A673 (cell line): Measurements from ENCODE around the gene LTC4S. TPM values are rescaled to one million over a fixed set of nuclear protein-coding genes. Genes with fewer than 3 reads are reported as not detected.

ENCODE experiments used
- BruUV-seq: library from RNA; stranded (reverse); fragments of 400-500 nt; replicated peaks from 2 replicates; lab custom pipeline; 2021; lab: Mats Ljungman, UMichigan
- CTCF ChIA-PET: fragments of 300-600 bp; sonication (Branson Sonifier 250); formaldehyde crosslinking; loops from one replicate; lab custom pipeline; 2022; ENCODE audit warnings: antibody characterized with exemption; lab: Charles Lee
- POLR2A ChIA-PET: fragments of 300-600 bp; sonication (Branson Sonifier 250); formaldehyde crosslinking; loops from one replicate; lab custom pipeline; 2022; ENCODE audit warnings: antibody characterized with exemption; ENCODE audit not compliant: low non-redundant PET; lab: Charles Lee
- DNase-seq: peaks from one replicate; pipeline ENCODE4 v3.0.0-alpha.2; 2015; ENCODE audit warnings: low spot score
- H3K27ac ChIP-seq: fragments of 200-600 bp; sonication (generic); 2 replicates; pipeline ENCODE4 v1.5.1; 2016; ENCODE audit warnings: mixed run types, low read depth, mild to moderate bottlenecking, mixed read lengths, antibody characterized with exemption, low read length; ENCODE audit not compliant: poor library complexity, severe bottlenecking
- H3K27me3 ChIP-seq: fragments of 200-600 bp; sonication (generic); replicated peaks from 2 replicates; pipeline ENCODE4 v1.6.1; 2017; ENCODE audit warnings: mixed run types, low read depth, mild to moderate bottlenecking, mixed read lengths, antibody characterized with exemption, low read length; ENCODE audit not compliant: insufficient read depth, poor library complexity
- H3K36me3 ChIP-seq: fragments of 200-600 bp; sonication (generic); 2 replicates; pipeline ENCODE4 v1.6.1; 2016; ENCODE audit warnings: mixed run types, mild to moderate bottlenecking, mixed read lengths, antibody characterized with exemption, low read length; ENCODE audit not compliant: insufficient read depth, poor library complexity, severe bottlenecking
- H3K4me1 ChIP-seq: fragments of 200-600 bp; sonication (generic); 2 replicates; pipeline ENCODE4 v1.6.1; 2017; ENCODE audit warnings: mixed run types, mild to moderate bottlenecking, mixed read lengths, antibody characterized with exemption, low read length; ENCODE audit not compliant: insufficient read depth, poor library complexity, severe bottlenecking
- H3K4me3 ChIP-seq: fragments of 200-600 bp; sonication (generic); 2 replicates; pipeline ENCODE4 v1.5.1; 2016; ENCODE audit warnings: low read depth, mixed run types, mild to moderate bottlenecking, mixed read lengths, low read length; ENCODE audit not compliant: poor library complexity, severe bottlenecking
- H3K9me3 ChIP-seq: fragments of 200-600 bp; sonication (generic); 2 replicates; pipeline ENCODE4 v1.6.1; 2016; ENCODE audit warnings: mixed run types, low read depth, mild to moderate bottlenecking, mixed read lengths, antibody characterized with exemption, low read length; ENCODE audit not compliant: poor library complexity, severe bottlenecking
- CTCF ChIP-seq: fragments of 300-800, 200-600 bp; sonication (generic); conservative IDR thresholded peaks from 2 replicates; pipeline ENCODE4 v1.5.1; 2017; ENCODE audit warnings: low read depth, mild to moderate bottlenecking, antibody characterized with exemption, low read length, moderate library complexity, mixed read lengths
- EZH2 ChIP-seq: fragments of 200-600 bp; sonication (generic); IDR thresholded peaks from 2 replicates; pipeline ENCODE4 v1.6.1; 2017; ENCODE audit warnings: borderline replicate concordance, low read depth, mild to moderate bottlenecking, mixed read lengths, antibody characterized with exemption, low read length; ENCODE audit not compliant: poor library complexity, severe bottlenecking
- intact Hi-C: fragments of 100-400 bp; cut with micrococcal nuclease; formaldehyde crosslinking; loops from one replicate; pipeline ENCODE4 v1.10.0; 2022; ENCODE audit not compliant: unreplicated experiment
- total RNA-seq: library from RNA; stranded (reverse); gene quantifications from 2 replicates; pipeline ENCODE4 v1.2.3, GENCODE V29; 2021

The LTC4S gene
- total RNA-seq, 1 experiment from 2014 or later, result 0.58 TPM

- Histone ChIP-seq H3K27ac (no peak overlapping the region), H3K9me3 (no peaks in the 10 kb centered on the region), H3K4me3 (no peak overlapping the region), H3K4me1 (no peaks in the 10 kb centered on the region), H3K27me3 (no peaks in the 10 kb centered on the region), H3K36me3 (peaks cover 16% of the 10 kb centered on the region)
- TF ChIP-seq EZH2 (no peak), CTCF (no peak)
- BruUV-seq, result no TSS peak
- no peak for DNase-seq
- POLR2A ChIA-PET, result no interaction called here
- intact Hi-C loops, result no loop called here
- CTCF ChIA-PET, result no interaction called here
Observed at GRCh38 chr5:179778591-179778990, 15.2 kb upstream of the LTC4S start.

GRCh38 chr5:179779826-179780225 lies 14.0 kb upstream of the LTC4S start:
- Histone ChIP-seq H3K4me3 (no peak overlapping the region), H3K4me1 (no peaks in the 10 kb centered on the region), H3K36me3 (peaks cover 5% of the 10 kb centered on the region), H3K9me3 (no peaks in the 10 kb centered on the region), H3K27me3 (no peaks in the 10 kb centered on the region), H3K27ac (no peak overlapping the region)
- intact Hi-C loops, result no loop called here
- no peak for TF ChIP-seq CTCF
- no peak for TF ChIP-seq EZH2
- CTCF ChIA-PET, result no interaction called here
- BruUV-seq, result no TSS peak
- no peak for DNase-seq
- POLR2A ChIA-PET, result no interaction called here

GRCh38 chr5:179780362-179780761 lies 13.4 kb upstream of the LTC4S start:
- Histone ChIP-seq H3K4me1 (no peaks in the 10 kb centered on the region), H3K36me3 (peaks cover 4% of the 10 kb centered on the region), H3K9me3 (no peaks in the 10 kb centered on the region), H3K27ac (no peak overlapping the region), H3K4me3 (no peak overlapping the region), H3K27me3 (no peaks in the 10 kb centered on the region)
- BruUV-seq, result no TSS peak
- ChIA-PET POLR2A (no interaction called here), CTCF (no interaction called here)
- intact Hi-C loops, result no loop called here
- TF ChIP-seq EZH2, result no peak
- TF ChIP-seq CTCF, result no peak
- no peak for DNase-seq
